Measurements from ENCODE around the gene SMPD4.
"Not testable (repeated sequence)": the region's sequence is repeated elsewhere in the genome, so short reads cannot be mapped to it uniquely, and the experiment has no call there.

Gene SMPD4

DNA sequence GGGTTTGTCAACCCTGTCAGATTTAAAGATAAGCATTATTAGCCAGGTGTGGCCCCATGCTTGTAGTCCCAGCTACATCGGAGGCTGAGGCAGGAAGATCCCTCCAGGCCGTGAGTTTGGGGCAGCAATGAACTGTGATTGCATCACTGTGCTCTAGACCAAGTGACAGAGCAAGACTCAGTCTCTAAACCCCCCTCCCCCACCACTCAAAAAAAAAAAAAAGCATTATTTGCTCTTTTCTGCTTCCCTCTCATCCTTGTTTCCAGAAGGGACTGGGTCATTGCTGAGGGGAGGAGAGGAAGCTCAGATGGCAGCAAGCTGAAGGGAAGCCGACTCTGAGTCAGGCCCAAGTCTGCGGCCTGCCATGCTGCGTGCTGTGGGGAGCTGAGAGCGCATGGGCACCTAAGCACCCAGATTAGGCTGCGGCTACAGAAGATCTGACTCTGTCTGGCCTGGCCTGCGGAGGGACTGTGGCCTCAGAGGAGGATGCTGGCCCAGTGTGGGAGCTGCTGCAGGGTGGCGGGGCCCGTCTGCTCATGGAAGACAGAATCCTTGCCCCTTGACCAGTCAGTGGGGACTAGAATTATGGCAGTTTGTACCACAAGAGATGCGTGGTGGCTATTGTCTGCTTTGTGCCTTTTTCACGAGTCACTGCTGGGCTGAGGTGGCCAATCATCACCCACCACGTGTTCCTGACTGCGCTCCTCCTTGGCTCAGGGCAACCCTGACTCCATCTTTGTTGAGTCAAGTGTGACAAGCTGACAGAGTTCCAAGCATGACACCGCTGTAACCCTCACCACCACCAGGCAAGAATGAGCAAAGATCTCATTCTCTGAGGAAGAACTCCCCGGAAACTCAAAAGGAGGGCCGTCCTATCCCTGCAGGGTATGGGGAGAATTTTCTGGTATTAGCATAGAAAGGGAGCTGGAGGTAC, 6.7 kb upstream of the SMPD4 start:
- DNase-seq (ENCODE audit: extremely low read depth in 1 of 2, low read depth in 1 of 2), result not testable (repeated sequence)

DNA sequence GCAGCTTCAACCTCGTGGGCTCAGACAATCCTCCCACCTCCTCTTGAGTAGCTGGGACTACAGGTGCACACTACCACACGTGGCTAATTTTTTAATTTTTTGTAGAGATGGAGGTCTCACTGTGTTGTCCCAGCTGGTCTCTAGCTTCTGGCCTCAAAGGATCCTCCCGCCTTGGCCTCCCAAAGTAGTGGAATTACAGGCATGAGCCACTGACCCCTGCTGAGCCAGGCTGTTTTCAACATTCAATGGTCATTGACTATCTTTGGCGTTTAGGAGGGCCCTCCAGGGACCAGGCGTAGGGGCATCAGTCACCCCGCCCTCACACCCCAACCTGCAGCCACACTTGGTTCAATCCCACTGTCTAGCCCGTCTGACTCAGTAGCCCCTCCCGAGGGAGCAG, 5.9 kb upstream of the SMPD4 start:
- DNase-seq (ENCODE audit: extremely low read depth in 1 of 2, low read depth in 1 of 2), result no peak

GRCh38 chr2:130186391-130186790, 5.0 kb upstream of the SMPD4 start:
- no peak for DNase-seq (ENCODE audit: extremely low read depth in 1 of 2, low read depth in 1 of 2)

DNA sequence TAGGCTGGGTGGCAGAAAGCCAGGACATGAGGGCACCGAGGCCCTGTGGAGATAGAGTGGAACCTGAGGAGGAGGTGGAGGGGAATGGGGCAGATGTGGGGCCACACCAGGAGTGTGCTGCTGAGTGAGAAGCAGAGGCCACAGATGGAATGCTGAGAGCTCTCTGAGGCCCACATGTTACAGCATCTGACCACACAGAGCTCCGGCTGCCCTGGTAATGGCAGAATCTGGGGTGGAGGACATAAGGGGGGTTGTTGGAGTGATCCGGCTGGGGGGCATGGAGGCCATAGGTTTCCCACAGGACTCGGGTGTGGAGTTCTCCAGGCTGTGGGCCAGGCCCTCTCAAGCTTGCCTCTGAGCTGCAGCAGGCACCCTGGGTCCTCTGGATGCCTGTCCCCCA, 4.5 kb upstream of the SMPD4 start:
- DNase-seq (ENCODE audit: extremely low read depth in 1 of 2, low read depth in 1 of 2), result no peak

DNA sequence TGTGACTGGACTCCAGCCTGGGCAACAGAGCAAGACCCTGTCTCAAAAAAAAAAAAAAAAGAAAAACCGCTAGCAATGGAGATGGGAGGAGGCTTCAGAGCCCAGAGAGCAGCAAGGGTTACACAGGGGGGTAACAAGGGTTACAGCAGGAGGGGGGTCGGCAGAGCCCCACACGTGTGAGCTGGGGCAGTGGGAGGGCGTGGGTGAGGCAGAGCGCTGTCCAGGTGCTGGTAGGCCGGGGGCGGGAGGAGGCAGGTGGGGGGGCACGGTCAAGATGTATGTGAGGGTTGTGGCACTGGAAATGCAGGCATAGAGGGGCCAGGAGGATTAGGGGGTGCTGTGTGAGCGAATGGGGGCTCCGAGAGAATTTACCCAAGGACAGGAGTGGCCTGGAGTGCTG, 4.0 kb upstream of the SMPD4 start:
- DNase-seq (ENCODE audit: extremely low read depth in 1 of 2, low read depth in 1 of 2), result no peak

- DNase-seq (ENCODE audit: extremely low read depth in 1 of 2, low read depth in 1 of 2), result no peak
These were observed 2.3 kb upstream of the SMPD4 start for GRCh38 chr2:130183512-130184373.

- DNase-seq (ENCODE audit: extremely low read depth in 1 of 2, low read depth in 1 of 2), result not testable (repeated sequence)
These were observed 1.6 kb upstream of the SMPD4 start for GRCh38 chr2:130182826-130183511.

- peak; percentile 58 to 84 for DNase-seq (ENCODE audit: extremely low read depth in 1 of 2, low read depth in 1 of 2)
These were observed 679 bp upstream of the SMPD4 start, which contains the start of gene MZT2B for GRCh38 chr2:130181880-130182682. TSS of gene MZT2B (plus strand) at chr2:130182262. CDS start at chr2:130182283, 21 bp downstream.

GRCh38 chr2:130180404-130181324, 738 bp downstream of the SMPD4 start:
- DNase-seq (ENCODE audit: extremely low read depth in 1 of 2, low read depth in 1 of 2), result not testable (repeated sequence)

GRCh38 chr2:130174866-130175265, 6.5 kb downstream of the SMPD4 start:
- DNase-seq (ENCODE audit: extremely low read depth in 1 of 2, low read depth in 1 of 2), result not testable (repeated sequence)

- no peak for DNase-seq (ENCODE audit: extremely low read depth in 1 of 2, low read depth in 1 of 2)
These were observed 11.5 kb downstream of the SMPD4 start for GRCh38 chr2:130169896-130170295.

- DNase-seq (ENCODE audit: extremely low read depth in 1 of 2, low read depth in 1 of 2), result not testable (repeated sequence)
These were observed 12.2 kb downstream of the SMPD4 start for GRCh38 chr2:130169163-130169562.

DNA sequence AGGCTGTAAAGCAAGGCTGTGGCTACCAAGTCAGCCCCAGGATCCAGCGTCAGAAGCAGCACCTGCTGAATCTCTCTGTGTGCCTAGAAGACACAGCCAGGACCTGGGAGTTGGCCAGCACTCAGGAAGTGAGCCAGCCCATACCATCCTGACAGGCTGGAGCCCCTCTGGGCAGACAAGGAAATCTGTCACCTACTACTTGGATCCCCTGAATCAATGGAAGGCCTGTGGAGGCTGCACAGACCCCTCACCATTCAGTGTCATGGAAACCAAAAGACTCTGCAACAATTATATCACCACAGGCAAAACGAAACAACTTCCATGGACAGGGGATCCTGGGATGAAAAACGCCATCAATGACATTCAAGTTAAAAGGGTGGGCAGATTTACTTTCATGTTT, 14.8 kb downstream of the SMPD4 start:
- not testable (repeated sequence) for DNase-seq (ENCODE audit: extremely low read depth in 1 of 2, low read depth in 1 of 2)

DNA sequence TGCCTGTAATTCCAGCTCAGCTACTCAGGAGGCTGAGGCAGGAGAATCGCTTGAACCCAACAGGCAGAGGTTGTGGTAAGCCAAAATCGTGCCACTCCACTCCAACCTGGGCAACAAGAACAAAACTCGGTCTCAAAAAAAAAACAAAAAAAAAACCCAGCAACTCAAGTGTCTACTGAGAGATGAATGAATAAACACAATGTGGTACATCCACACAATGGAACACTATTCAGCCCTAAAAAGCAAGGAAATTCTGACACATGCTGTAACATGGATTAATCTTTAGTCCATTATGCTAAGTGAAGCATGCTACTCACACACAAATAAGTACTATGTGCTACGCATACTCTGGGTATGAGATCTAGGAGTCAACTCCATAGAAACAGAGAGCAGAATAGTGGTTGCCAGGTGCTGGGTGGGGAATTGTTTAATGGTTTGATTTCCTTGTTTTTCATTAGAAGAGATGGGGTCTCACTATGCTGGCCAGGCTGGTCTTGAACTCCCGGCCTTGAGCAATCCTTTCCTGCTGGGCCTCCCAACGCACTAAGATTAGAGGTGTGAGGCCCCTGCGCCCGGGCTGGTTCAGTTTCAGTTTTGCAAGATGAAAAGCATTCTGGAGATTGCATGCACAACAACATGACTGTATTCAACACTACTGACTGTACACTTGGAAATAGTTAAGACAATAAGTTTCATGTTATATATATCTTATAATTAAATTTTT, 15.9 kb downstream of the SMPD4 start:
- DNase-seq (ENCODE audit: extremely low read depth in 1 of 2, low read depth in 1 of 2), result no peak

DNA sequence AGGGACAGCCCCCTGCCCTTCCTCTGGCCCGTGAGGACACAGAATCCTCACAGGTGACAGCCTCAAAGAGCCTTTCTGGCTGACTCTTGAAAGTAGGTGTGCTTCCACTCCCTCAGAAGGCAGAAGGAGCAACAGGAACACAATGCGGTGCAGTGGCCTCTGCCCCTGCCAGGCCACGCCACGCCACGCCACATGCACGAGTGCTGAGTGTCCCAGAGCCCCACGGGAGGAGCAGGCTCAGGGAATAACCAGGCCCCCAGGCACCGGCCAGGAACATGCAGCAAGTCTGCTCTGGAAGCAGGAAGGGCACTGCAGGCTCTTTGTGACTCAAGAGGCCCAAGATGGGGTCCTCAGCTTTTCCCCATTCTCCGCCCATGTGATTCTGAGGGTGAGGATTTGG, 18.4 kb downstream of the SMPD4 start:
- no peak for DNase-seq (ENCODE audit: extremely low read depth in 1 of 2, low read depth in 1 of 2)

DNA sequence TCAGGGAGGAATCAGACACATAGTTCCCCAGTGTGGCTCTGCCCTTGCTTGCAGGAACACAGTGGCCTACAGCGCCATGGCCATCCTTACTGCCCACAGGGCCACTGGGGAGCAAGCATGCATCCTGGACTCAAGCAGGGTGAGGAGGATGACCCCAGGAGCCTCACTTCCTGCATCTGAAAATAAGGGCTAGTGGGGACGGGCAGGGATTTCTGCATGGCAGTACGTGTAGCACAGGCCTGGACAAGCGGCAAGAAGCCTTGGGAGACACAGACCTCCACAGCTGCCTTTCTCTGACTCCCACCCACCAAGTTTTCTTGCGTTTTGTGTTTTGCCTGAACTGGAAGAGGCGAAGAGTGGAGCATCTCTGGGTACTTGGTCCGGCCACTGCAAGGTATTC, 18.9 kb downstream of the SMPD4 start:
- DNase-seq (ENCODE audit: extremely low read depth in 1 of 2, low read depth in 1 of 2), result not testable (repeated sequence)

DNA sequence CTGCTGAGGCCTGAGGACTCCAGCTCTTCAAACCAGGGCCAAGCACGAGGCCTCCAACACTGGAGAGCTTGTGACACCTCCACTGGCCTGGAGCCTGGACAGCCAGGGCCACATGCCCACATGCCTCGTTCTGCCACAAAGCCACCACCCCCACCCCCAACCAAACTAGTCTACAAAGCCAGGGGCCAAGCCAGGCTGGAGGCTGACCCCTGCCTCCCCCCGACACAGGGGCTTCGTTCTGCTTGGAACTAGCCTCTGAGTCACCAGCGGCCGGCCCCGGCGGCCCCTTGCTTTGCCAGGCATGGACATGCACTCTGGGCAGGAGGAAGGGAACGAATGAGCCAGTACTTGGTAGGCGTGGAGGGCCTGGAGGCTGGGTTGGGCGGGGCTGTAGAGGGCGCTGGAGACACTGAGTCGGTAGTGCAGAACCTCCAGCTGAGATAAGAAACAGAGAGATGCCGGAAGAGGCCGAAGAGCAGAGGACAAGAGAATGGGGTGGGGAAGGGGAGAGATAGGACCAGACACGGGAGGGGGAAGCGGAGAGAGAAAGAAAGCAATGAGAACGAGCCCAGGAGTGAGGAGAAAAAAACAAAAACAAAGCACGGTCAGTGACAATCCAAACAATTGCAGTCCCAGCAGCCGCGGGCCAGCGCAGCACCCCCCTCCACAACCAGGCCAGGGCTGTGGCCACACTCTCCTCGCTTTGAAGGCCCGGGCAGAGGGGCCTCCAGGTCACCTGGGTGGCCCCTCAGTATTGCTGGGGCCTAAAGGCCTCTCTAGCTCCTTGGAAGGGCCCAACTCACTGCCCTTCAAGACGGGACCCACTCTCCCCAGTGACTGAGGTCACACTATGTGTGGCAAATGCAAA, 20.3 kb downstream of the SMPD4 start:
- not testable (repeated sequence) for DNase-seq (ENCODE audit: extremely low read depth in 1 of 2, low read depth in 1 of 2)

Data from activated CD8-positive, alpha-beta memory T cell treated with anti-CD3 and anti-CD28 coated beads for 1 hour (primary cell).